Left cardiac atrium (tissue), 4 donors: ENCODE measurements around the gene NAA38. TPM values are rescaled to one million over a fixed set of nuclear protein-coding genes. Genes with fewer than 3 reads are reported as not detected.

ENCODE experiments used
- ATAC-seq, 2 donors: fragments of 200-7000 bp; cut with Tn5 transposase; one replicate each; pipeline ENCODE4 v1.9.1; 2020; ENCODE audit warnings: mild to moderate bottlenecking in 2 of 2, moderate library complexity in 2 of 2
- DNase-seq: peaks from one replicate; pipeline ENCODE4 v3.0.0-alpha.2; 2020
- intact Hi-C, 2 donors: fragments of 100-400 bp; cut with DNase I; formaldehyde crosslinking; loops; one replicate each; pipeline versions ENCODE4 v1.14.1 to v1.15.1; 2022 to 2023
- total RNA-seq, 2 donors: library from RNA; stranded (reverse); fragmentation: NEBNext Ultra II Directional; extraction: Animal tissue kit (Norgen Biotek cat#: 25700); gene quantifications; one replicate each; pipeline ENCODE4 v1.2.1, GENCODE V29; 2021
- donor health status: DM: no; HTN: yes; CAD: no.
- donor health status: DM: no; HTN: yes; CAD: no; lungs with severe emphysema.
- donor health status: DM: yes; HTN: yes; CAD: no.
- donor health status: Dilated cardiomyopathy.

Gene NAA38
- total RNA-seq, 2 donors from 2014 or later = 66.9 to 83.1 TPM

DNA sequence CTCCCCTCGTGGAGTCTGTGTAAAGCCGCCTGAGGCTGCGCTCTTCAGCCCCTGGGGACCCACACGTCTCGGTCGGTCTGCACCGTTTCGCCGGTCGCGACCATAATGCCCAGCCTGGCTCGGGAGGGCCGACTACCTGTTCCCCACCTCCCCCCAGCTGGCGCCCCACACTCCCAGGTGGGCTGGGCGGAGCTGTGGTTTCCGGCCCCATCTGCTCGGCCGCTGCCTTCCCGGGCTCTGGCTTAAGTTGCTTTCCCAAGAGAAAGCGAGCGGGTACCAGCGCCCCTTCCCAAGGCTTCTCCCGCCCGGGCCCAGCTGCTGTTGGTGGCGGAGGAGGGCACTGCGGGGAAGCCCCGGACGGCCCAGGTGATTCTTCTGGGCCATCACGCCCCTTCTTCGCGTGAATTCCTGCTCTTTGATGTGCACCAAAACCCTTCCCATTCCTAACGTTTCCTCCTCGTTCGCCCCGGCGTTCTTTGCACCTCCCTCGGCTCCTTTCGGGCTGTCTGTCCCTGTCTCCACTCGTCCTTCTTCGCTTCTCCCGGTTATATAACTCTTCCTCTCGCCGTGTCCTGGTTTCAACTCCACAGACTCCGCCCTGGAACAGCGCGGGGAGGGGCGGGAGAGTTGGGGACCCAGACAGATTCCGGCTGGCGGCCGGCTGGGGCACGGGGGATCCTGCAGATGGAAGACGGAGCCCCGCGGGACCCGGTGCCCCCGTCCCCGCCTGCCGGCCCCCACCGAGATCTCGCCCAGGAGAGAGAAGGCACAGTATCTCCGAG lies 21.4 kb downstream of the NAA38 start:
- ATAC-seq (peak; percentile 39 to 55), DNase-seq (peak; percentile 84)
- intact Hi-C loops = no loop called here

DNA sequence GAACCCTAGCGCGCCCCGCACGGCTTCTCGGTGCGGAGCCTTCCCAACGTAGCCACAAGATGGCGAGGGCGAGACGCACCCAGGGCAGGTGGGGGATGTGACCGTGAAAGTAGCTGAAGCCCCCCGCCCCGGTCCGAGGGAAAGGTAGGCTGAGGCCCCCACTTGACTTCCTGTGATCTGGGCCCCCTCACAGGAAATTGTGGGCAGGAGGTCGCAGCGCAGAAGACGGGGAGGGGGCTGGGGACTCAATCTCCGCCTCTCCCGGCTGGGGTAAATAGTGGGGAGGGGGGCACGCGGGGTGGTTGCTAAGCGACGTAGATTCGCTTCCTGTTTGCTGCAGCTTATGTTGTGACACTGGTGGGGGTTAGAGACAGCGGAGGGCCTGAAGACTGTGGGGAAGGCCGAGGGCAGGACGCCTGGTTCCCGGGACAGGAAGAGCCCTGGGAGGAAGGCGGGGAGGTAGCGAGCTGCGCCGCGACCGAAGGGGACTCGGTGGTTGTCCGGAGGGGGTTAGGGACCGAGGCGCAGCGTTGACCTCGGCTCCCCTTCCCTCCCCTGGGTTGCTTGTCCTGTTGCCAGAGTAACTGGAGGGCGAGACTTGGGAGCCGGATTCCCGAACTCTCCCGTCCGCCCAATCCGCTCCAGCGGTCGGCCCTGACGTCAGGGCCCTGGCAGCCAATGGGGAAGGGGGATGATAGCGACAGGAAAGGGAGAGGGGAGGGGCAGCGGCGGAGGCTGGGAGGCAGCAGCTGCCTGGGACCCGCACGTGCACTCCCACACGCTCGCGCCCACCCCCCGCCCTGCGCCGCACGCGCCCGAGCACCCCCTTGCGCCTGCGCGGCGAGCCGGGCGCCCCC lies 22.2 kb downstream of the NAA38 start:
- DNase-seq (peak; percentile 98), ATAC-seq (peak; percentile 77 to 82)
- intact Hi-C loops = no loop called here

DNA sequence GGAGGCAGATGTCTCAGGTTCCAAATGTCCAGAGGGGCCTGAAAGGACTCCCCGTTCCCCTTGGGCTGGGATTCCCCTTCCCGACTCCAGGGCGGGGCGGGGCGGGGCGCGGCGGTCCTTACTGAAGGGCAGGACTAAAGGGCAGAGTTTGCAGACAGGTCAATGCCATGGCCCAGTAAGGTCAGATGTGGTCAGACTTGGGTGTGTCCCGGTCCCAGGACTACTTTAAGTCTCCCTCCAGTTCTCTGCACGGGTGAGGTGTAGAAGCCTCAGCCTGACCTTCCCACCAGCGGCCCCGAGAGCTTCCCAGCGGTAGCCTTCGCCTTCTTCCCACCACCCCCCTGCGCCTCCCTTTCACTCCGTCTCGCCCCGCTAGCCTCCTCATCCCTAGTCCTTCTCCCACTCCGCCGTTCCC lies 22.8 kb downstream of the NAA38 start:
- peak; percentile 8 to 25 for ATAC-seq
- intact Hi-C loops = no loop called here
- DNase-seq = peak; percentile 75

DNA sequence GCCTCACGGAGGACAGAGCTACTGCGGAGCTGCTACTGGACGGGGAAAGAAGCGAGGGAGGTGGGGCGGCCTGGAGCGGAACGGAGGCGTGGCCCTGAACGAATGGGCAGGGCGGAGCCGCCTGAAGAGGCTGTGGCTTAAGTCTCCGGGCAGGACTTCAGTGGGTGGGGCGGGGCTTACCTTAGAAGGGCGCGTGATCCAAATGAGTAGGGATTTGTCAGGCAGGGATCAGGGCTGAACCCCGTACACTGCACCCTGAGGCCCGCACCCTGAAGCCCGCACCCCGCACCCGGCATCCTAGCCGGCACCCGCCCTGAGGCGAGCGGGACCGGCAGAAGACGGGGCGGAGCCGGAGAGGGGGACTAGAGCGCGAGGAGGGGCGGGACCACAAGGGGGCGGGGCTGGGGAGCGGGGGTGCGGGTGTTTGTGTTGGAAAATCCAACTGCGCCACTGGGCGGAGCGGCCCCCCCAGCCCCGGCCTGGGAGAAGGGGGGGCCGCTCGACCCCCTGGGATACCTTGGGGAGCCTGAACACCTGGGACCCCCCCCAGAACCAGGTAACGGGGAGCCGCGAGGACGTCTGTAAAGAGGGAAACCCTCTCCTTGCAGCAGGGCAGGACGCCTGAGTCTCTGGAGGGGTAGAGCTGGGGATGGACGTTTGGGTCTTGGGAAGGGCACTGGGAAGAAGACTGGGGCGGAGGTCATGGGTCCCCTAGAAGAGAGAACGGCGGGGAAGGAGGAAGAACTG lies 23.4 kb downstream of the NAA38 start, which contains the start of gene KDM6B:
Gene KDM6B (plus strand): TSS at position 423 of the 747 bp plus-strand sequence. CDS start 11,338 bp downstream, outside the sequence.
- ATAC-seq (peak; percentile 66 to 73), DNase-seq (peak; percentile 97)
- intact Hi-C loops = no loop called here

DNA sequence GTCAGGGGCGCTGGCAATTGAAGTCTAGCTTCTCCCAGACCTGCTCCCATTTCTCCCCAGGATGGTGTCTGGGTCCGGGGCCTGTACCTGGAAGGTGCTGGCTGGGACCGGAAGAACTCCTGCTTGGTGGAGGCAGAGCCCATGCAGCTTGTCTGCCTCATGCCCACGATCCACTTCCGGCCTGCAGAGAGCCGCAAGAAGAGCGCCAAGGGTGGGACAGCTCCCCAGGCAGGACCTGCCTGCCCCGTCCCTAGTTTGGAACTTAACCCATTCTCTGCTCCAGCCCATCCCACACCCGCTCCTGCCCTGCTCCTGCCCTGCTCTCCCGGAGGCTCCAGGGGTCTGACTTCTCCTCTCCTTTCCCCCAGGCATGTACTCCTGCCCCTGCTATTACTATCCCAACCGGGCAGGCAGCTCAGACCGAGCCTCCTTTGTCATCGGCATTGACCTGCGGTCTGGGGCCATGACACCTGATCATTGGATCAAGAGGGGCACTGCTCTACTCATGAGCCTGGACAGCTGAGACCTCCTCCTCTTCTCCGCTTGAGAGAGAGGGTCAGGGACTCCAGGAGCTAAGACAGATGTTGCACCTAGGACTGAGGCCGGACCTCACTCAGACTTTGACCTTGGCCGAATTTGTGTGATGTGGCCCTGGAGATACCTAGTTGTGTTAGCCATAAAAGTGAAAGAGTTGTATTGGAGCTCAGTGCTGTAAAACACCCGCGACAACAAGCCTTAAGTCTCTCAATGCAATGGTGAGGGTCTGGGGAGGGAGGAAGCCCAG lies 24.2 kb downstream of the NAA38 start:
- ATAC-seq = no peak
- no peak for DNase-seq
- intact Hi-C loops = no loop called here

DNA sequence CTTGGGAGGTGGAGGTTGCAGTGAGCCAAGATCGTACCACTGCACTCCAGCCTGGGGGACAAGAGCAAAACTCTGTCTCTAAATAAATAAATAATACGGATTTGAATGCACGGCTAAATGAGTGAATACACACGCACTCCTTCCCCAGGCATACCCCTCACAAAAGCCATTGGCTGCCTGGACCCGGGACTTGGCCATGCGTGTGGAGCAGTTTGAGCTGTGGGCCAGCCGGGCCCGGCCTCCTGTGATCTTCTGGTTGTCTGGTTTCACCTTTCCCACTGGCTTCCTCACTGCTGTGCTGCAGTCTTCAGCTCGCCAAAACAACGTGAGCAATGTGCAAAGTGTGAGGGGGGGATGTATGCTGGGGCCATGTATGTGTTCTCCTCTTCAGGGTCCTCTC lies 24.9 kb downstream of the NAA38 start:
- no peak for DNase-seq
- intact Hi-C loops = no loop called here
- no peak for ATAC-seq

DNA sequence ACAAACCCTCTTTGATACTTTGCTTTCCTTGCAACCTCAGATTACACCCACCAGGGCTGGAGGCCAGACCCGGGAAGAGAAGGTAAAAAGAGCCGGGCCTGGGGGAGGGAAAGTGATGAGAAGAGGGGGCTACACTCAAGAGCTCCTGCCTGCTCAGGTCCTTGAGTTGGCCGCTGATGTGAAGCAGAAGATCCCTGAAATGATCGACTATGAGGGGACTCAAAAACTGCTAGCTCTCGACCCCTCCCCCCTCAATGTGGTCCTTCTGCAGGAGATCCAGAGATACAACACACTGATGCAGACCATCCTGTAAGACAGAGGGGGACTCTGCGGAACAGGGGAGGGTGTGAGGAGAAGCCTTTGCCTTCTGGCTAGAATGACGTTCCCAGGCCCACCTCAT lies 26.1 kb downstream of the NAA38 start:
- ATAC-seq (no peak), DNase-seq (no peak)
- intact Hi-C loops = no loop called here

DNA sequence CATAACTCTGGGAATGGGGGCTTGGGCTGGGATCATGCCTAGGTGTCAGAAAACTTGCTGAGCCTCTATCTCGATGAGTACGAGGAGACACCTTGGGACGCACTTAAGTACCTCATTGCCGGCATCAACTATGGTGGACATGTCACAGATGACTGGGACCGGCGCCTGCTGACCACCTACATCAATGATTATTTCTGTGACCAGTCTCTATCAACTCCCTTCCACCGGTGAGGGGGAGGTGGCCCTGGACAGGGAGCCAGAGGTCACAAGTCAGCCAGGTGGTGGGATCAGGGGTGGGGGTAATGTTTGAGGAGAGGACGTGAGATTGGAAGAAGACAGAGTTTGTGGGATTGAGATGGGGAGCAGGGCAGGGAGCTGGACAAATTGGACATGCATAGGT lies 26.7 kb downstream of the NAA38 start:
- no peak for DNase-seq
- ATAC-seq = no peak
- intact Hi-C loops = no loop called here

DNA sequence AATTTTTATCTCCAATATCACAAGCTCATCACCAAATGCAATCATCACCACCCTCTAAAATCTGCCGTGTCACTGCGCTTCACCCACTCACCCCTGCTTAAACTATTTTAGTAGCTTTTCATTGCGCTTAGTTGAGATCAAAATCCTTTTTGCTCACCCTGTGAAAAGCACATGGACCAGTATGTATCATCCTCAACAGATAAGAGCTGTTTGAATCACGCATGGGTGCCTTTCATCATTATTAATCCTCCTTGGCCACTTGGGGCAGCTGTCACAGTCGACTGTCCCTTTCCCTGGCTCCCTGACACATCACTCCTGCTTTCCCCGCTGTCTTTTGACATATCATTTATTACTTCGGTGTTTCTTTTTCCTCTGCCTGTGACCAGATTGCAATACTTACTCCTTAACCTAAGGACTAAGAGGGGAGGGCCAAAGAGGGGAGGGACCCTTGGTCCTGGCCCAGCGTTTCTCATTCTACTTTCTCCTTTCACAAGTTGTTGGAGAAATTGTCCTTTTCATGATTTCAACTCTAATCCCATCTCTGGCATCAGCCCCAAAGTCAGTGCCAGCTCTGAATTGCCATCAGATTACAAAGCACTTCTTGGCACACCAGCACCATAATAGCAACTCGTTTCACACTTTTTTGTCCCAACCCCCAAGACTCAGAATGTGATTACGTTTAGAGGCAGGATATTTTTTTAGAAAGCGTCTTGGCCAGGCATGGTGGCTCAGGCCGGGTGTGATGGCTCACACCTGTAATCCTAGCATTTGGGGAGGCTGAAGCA lies 32.0 kb downstream of the NAA38 start:
- DNase-seq (no peak), ATAC-seq (peak; percentile 53 to 57)
- intact Hi-C loops = loop anchor here (2.0 to 10.0 kb wide), 3 partner anchors 27 to 229 kb away; no protein-coding TSS in a partner anchor

DNA sequence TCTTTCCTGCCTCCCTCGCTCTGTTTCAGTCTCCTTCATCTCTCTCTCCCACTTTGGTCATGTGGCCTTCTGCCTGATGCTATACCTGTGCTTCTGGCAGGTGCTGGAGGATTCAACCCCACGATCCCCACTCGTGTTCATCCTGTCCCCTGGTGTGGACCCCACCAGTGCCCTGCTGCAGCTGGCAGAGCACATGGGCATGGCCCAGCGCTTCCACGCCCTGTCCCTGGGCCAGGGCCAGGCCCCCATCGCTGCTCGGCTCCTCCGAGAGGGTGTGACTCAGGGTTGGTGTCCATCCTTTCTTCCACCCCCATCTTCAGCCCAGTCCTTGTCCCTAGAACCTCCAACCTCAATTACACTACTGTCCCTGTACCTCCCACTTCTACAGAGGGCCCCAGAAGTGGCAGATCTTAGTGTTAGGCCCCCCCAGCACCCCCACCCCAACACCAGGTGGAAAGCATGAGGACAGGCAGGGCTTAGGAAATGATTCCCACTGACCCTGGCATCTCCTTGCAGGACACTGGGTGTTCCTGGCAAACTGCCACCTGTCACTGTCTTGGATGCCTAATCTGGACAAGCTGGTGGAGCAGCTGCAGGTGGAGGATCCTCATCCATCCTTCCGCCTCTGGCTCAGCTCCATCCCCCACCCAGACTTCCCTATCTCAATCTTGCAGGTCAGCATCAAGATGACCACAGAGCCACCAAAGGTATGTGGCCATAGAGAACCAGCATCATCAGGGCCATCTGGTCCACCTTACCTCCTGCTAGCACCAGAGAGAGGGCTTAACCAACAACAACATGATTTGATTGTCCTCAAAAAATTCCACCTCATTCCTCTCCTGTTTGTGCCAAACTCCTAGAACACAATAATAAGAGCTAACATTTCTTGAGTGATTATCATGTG lies 33.1 kb downstream of the NAA38 start:
- ATAC-seq (no peak), DNase-seq (no peak)
- intact Hi-C loops = loop anchor here (2.0 to 10.0 kb wide), 5 partner anchors 29 to 231 kb away; partner anchors contain the start of genes CYB5D1 (in 1 of the 2), NAA38 (in 1 of the 2) and TMEM88 (in 1 of the 2)

DNA sequence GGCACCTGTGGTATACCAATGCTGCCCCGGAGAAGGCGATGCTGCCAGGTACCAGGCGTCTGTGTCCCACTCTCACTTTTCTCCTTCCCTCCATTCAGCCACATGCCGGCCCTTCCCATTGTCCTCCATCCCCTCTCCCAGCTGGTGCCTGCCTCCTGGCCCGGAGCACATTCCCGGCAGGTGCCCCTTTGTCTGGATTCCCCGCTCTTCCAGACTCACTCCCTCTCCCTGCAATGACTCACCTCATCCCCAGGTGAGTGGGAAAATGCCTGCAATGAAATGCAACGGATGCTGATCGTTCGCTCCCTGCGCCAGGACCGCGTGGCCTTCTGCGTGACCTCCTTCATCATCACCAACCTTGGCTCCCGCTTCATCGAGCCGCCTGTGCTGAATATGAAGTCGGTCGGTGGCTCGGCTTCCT lies 33.8 kb downstream of the NAA38 start:
- ATAC-seq = no peak
- intact Hi-C loops = loop anchor here (2.0 to 10.0 kb wide), 6 partner anchors 29 to 231 kb away; partner anchors contain the start of genes CYB5D1 (in 1 of the 2), NAA38 (in 1 of the 2) and TMEM88 (in 1 of the 2)

DNA sequence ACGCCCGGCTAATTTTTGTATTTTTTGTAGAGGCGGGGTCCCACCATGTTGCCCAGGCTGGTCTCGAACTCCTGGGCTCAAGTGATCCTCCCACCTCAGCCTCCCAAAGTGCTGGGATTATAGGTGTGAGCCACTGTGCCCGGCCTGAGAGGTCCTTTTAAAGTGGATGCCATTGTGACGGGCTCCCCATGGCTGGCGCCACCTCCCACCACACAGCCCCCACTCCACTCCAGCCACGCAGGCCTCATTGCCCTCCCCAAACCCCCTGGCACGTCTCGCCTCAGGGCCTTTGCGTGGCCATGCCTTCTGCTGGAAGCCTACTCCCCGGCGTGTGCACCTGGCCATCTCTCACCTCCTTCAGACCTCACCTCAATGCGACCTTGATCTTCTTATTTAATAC lies 35.2 kb downstream of the NAA38 start:
- no peak for DNase-seq
- ATAC-seq = no peak
- intact Hi-C loops = loop anchor here (2.0 to 10.0 kb wide), 5 partner anchors 35 to 233 kb away; partner anchors contain the start of genes CYB5D1 (in 1 of the 2), NAA38 (in 1 of the 2) and TMEM88 (in 1 of the 2)

More for the DNA sequence above, 33.8 kb downstream of the NAA38 start:
- DNase-seq = no peak

DNA sequence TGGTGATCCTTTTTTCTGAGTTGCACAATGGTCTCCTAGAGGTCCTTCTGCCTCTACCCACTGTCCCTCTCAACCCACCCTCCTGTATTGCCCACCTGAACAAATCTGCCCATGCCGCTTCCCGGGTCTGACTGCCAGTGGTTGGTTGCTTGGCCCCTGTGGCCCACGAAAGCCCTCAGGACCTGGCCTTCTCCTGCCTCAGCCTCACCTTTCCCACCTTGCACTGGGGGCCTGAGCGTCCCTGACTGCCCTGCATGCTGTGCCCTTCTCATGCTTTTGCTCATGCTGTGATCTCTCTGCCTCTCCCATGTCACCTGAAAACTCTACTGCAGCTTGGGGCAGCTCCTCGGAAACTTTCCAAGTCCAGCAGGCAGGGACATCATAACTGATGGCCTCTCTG lies 37.1 kb downstream of the NAA38 start:
- ATAC-seq (no peak), DNase-seq (no peak)
- intact Hi-C loops = loop anchor here (5.0 to 10.0 kb wide), 4 partner anchors 37 to 235 kb away; partner anchors contain the start of genes CYB5D1 (in 1 of the 2), NAA38 (in 1 of the 2) and TMEM88 (in 1 of the 2)

DNA sequence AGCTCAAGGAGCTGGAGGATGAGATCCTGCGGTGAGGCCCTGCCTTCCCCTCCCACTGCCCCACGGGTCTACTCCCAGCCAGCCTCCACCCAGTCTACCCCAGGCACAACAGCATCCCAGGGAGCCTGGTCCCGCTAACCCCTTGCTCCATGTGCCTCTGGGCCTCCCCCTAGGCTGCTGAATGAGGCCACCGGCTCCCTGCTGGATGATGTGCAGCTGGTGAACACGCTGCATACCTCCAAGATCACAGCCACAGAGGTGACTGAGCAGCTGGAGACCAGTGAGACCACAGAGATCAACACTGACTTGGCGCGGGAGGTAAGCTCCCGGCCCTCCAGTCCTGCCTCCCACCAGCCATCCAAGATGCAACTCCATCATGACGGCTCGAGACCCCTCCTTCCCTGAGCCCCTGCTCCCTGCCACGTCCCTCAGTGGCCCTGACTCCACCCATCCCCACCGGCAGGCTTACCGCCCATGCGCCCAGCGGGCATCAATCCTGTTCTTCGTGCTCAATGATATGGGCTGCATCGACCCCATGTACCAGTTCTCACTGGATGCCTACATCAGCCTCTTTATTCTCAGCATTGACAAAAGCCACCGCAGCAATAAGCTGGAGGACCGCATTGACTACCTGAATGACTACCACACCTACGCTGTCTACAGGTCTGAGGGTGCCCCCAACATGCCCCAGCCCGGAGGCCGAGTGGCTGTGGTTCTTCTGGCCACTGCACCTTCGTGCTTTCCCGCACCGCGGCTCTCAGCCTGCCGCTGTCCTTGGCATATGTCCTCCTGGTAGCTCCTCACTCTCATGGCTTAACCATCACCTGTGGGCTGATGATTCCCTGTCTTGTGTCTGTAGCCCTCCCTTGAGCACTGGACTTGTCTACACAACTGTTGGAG lies 38.4 kb downstream of the NAA38 start:
- intact Hi-C loops = loop anchor here in 1 of 2 donors (10.0 kb wide), 1 partner anchor 164 kb away; the partner anchor contains the start of gene ATP1B2
- DNase-seq = no peak
- no peak for ATAC-seq

DNA sequence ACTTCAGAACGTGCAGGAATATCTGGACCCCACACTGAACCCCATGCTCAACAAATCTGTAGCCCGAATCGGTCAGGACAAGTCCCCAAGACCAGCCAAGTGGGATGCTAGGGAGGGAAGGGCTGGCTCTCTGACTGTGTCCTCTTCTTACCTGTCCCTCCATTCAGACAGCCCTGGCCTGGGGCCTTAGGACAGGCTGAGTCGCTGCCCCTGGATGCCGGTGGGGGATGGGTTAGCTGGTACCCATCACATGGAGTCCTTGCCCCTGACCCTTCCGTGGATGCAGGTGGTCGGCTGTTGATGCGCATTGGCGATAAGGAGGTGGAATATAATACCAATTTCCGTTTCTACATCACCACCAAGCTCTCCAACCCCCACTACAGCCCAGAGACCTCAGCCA lies 39.3 kb downstream of the NAA38 start:
- intact Hi-C loops = loop anchor here in 1 of 2 donors (10.0 kb wide), 1 partner anchor 163 kb away; the partner anchor contains the start of gene ATP1B2
- no peak for DNase-seq

More for the DNA sequence above, 39.3 kb downstream of the NAA38 start:
- ATAC-seq = no peak
